AML-193 (cell line): ENCODE data around the gene DPP6.

Experiments
- DNase-seq, 2 experiments: peaks; one replicate each; lab custom pipeline; 2025; lab: John Stamatoyannopoulos, UW

DPP6 gene

DNA sequence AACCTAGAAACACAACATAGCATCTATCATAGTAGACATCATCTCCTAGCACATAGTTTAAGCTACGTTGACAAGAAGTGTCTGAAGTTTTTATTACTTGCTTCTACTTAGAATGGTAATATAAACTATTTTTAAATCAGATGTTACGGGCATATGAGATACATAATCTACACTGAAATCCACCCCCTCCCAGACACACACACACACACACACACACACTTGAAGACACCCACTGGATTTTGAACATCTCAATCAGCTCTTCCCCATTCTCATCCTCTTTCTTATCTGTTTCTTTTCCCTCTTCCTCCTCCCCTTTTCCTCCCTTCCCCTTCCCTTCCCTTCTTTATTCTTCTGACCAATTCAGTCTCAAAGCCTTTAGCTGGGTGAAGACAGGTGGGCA is 774.8 kb downstream of the DPP6 start:
- no peak for DNase-seq

DNA sequence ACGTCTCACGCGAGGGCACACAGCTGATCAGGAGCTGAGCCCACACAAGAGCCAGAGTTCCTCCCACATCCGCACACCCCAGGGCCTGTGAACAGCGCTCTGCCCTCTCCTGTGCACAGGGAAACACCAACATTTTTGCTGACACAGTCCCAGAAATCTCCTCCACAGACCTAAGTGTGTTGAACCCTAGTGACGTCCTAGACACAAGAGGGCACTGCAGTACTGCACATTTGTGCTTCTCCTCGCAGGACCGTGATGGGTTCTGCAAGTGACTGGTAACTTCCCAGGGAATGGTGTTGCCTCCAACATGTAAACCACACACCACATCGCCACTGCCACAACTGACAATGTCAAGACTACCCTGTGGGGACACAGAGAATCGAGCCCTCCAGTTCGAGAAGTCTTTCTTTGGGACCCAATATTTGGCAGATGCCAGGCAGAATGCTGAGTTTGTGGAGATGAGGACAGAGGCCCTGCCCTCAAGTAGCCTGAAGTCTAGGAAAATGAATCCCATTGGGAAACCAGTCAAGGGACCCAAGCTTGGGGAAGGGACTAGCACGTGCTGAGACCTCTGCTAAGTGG is 780.5 kb downstream of the DPP6 start:
- peak in 1 of 2 experiments; percentile 23 for DNase-seq

DNA sequence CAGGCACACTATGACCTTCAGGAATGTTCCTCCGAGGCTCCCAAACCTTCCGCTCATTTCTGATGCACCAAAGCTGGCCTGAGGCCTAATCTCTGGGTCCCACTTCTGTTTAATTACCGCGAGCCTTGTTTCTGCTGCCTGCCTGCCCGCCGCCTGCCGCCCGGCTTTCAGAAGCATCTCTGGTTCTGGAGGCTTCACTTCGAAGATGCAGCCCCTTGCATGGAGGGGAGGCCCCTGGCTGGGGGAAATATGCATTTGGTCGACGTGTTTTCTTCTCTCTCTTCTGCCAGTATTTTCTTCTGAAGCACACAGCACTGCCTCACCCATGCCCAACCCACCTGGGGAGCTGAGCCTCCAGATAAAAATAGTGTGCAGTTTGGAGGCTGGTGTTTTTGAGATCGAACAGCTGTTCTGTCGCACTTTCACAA is 783.8 kb downstream of the DPP6 start:
- no peak for DNase-seq

GRCh38 chr7:154837087-154837486 is 784.9 kb downstream of the DPP6 start:
- DNase-seq = no peak

- DNase-seq = no peak
Measured at GRCh38 chr7:154837622-154838021, 785.4 kb downstream of the DPP6 start.

DNA sequence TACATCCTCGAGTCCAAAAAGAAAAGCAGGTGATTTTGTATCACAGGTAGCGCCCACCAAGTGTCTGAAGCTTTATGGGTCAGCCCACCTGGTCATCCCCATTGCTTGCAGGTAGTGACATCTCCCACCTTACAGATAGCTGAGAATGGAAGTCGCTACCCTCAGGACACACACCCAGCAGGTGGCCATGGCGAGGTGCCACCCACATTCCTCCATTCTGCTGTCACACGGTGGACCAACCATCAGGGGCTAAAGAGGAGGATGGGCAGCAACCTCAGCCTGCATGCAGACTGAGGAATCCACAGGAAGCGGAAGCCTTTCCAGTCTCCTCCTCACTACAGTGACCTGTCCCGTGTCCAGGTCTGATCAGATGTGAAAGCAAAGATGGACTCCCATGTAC is 787.9 kb downstream of the DPP6 start:
- DNase-seq = no peak

DNA sequence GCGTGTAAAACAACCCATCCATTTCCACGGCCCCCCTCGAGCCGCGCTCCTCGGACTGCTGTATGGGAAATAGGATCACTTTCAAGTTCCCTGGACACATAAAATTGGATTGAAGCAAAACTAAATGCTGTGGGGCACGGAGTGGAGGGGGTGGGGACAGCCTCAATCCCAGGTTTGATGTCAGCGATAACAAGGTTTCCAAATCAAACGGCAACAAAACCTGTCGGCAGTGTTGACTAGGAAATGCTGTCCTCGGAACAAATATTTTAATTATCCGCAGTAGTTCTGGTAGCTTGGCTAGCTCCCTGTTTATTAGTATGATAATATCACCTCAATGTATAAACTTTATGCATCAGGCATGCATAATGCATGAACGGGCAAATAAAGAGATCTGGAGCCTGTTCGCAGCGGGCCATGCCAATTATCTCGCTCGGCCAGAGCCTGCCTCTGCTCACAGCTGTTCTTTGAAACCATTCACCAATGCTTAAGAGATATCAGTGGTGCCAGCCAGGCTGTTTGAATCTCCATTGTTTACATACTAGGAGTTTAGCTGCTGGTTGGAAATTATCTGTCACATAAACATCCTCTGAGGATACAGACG is 789.6 kb downstream of the DPP6 start:
- no peak for DNase-seq

DNA sequence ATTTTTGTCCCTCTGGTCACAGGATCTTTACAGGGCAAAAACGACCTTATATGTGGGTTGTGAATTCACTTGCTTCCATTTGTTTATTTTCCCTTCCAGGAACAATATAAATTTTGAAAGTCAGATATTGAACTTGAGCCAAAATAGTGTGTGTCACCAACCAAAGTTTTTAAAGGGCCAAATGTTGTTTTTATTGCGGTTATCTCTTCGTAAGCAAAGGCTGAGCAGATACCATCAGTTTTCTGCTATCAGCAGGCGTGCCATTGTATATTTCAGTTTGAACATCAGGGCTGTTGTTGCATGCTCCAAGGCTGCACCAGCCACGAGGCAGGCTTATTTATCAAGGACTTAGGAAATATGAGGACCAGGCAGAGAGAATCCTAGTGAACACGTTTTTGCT is 790.4 kb downstream of the DPP6 start:
- DNase-seq = no peak

DNA sequence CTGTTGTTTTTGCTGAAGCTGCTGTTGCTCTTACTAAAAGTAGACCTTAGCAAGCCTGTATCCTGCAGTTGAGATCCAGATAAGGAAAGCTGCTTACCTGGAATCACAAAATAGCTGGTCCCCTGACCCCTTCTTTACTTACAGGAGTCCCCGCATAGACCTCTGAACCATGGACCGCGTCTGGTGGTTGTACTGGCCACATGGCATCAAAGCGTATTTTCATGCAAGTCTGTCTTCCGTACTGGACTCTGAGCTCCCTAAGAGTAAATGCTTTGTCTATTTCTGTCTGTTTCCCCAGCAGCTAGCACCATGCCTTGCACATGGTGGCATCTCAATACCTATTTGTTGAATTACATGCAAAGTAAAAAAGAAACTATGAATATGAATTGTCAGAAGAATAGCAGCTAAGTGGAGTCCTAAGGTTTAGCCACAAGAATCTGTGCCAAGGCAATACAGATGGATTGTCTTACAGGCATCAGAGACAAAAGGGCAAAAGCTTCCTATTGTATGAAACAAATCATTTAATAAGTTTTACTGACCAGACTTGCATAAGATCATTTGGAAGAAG is 791.6 kb downstream of the DPP6 start:
- no peak for DNase-seq

- no peak for DNase-seq
Measured at GRCh38 chr7:154844499-154844898, 792.3 kb downstream of the DPP6 start.

DNA sequence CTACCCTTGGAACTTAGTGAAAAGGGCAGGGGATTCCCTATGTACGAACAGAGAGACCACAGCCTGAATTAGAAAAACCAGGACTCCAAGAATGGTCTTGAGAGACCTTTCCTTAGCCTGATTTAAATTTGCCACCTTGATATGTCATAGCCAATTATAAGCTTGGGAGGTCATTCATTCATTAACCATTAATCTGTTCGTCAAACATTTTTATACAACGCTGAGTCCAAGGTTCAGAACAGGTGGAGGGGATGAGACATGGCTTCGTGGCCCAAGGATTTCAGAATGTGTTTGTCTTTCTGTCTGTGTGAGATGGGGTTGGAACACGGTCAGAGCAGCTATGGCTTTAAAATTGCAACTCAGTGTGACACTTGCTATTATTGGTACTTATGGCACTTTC is 792.8 kb downstream of the DPP6 start:
- no peak for DNase-seq

DNA sequence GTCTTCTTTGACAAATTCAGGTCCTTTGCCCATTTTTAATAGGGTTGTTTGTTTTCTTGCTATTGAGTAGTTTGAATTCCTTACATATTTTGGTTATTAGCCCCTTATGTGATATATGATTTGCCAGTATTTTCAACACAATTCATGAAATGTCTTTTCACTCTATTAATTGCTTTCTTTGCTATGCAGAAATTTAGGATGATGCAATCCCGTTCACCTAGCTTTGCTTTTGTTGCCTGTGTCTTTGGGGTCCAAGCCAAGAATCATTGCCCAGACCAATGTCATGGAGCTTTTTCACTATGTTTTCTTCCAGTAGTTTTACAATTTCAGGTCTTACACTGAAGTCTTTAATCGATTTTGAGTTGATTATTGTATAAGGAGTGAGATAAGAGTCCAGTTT is 796.3 kb downstream of the DPP6 start:
- DNase-seq = no peak

GRCh38 chr7:154852205-154852604 is 800.0 kb downstream of the DPP6 start:
- DNase-seq = no peak

DNA sequence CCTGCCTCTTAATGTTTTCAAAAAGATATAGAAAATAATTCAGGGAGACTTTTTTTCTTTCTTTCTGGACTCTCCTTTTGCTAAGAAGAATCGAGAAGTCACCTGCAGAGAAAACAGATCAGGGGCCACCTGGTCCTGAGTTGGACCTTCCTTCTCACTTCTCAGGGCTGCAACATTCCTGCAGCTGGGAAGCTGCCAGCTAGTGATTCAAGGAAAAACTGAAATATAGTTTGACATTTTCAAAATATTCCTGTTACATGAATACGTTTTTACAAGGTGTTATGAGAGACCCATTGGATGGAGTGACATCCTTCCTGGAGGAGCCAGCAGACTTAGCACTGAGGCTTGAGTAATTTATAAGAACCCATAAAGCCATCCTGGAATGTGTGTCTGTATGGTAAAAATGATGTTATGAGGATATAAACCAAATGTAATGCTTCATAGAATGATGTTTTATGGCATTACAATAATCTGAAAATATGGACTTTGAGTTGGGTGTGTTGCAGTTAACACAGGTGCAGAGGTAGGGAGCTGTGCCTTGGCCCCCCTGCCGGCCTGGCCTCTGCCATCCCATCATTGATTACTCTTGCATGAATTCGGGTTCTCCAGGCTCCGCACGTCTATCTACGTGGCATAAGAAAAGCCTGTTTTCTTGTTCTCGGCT is 801.0 kb downstream of the DPP6 start:
- no peak for DNase-seq

DNA sequence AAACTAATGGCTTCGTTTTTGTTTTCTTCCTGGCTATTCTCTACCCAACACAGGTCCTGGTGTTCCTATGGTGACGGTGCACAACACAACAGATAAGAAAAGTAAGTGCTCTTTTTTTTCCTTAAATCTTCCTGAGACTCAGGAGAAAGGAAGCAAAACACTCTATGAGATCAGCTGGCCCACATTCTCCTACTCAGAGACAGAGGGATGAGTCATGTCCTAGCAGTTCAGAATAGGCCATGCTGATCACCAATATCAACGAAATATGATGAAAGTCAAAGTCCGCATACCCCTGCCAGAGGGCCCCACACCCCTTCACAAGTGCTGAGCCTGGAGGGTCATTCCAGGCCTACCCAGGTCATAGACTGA is 801.5 kb downstream of the DPP6 start:
- DNase-seq = no peak

DNA sequence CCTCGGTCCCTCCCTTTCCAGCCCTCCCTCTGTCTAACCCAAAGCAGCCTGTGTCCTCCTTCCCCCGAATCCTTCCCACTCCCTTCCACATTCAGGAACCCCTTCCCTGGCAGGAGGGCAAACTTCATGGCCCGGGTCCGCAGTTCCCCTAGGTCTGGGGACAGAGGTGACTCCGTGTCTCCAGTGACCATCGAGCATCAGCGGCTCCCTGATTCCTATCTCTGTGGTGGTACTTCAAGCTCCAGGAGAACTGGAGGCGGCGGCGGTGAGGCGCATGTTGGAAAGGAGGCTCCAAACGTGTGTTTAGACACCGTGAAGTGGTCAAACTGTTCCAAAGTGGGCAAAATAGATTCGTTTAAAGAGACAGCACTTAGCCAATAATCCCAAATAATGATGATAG is 802.6 kb downstream of the DPP6 start:
- no peak for DNase-seq

DNA sequence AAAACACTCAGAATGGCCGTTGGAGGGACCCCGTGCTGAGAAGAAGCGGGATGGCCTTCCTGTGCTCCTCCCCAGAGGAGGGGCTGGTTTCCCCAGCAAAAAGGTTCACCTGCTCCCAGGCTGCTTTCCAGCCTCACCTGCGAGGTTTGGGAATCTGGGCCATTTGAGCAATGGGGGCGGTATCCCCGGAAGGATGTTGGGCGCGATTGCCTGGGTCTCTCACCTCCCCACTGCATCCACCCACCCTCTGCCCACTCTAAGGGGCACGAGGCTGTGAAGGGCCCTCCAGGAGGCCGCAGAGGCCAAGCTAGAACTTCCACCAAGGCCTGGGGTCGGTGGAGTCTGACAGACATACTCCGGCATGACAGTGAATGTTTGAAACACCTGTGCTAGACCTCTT is 803.2 kb downstream of the DPP6 start:
- no peak for DNase-seq

DNA sequence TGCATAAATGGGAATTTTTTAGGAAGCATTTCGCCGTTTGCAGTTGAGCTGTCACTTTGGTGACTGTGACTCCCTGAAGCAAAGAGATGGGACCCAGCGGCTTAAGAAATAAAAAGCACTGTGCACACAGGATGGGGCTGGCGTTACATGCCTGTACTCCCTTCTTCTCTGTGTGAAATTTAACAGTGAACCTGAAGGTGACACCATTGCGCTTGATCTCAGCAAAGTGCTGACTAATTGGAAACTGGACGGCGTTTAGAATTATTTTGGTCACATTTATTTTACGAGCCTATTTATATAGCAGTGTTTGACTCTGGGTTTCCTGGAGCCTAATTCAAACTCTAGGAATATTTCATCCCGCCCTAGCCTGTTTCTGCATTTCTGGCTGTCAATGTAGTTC is 804.5 kb downstream of the DPP6 start:
- DNase-seq = no peak

DNA sequence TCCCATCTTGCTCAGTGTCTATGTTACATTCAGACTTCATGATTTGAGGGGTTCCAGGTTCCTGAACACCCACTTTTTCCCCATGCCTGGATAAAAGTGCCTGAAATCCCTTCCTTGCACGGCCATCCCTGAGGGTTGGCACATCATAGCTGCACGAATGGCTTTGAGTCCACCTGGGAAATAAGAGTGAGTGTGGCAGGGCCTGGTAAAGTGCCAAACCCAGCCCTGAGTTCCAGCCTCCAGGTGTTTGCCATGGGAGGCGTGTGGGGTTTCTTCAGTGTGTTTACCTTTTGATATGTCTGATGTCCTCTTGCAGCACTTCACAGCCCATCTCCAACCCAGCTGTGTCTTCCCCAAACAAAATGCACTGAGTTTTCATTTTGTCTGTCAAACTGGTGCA is 805.0 kb downstream of the DPP6 start:
- no peak for DNase-seq

DNA sequence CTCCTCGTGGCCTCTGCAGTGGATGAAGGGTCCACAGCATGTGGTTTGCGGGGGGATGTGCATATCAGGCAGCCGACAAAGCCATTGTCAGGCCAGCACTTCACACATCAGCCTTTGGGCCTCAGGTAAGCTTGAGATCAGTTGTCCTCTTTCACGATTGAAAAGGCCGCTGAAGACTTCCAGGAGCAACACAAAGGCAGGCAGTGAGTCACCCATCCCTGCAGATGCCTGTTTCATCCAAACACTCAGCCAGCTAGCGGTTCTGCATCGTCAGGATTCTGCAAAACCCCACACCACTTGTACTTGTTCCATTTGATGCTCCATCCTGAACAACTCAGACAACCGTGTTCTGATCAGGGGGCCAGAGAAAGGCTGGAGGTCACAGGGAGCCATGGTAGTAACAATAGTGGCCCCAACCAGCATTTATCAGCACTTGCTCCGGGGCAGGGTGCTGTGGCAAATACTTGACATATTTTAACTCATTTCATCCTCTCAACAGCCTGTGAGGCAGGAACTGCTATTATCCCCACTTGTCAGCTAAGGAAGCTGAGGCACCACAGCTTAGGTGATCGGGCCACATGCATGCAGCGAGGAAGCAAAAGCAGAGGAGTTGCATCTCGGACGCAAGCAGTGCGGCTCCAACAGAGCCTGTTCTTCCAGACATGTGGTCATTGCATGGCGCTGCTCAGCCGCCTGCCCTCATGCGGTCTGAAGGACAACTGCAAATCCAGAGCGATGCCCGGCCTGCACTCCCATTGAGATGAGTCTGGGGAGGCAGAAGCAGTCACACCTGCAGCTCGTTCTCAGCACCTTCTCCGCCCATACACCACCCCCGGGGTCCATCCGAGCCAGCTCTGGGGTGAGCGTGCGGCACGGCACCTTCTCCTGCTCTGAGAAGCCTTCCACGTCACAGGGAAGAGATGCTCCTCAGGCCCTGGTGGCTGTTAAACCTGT is 805.8 kb downstream of the DPP6 start:
- DNase-seq = no peak

- DNase-seq = no peak
Measured at GRCh38 chr7:154858836-154859537, 806.8 kb downstream of the DPP6 start.
